Measurements from ENCODE around the gene SYNDIG1.

DNA sequence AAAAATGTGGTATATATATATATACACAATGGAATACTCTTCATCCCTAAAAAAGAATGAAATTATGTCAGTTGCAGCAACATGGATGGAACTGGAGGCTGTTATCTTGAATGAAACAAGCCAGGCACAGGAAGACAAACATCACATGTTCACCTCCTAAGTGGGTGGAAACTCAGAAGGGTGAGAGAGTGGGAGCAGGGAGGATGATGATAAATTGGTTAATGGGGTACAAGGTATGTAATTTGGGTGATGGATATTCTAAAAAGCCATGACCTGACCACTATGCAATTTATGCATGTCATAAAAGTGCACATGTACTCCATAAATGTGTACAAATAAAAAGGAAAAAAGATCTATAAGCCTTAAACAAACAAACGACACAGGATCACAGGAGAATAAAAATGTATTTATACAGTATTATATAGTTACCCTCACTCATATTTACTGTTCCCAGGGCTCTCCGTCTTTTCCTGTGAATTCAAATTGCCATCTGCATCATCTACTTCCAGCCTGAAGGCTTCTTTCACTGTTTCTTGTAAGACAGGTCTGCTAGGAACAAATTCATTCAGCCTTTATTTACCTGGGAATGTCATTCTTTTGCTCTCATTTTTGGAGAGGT, 89.8 kb downstream of the SYNDIG1 start:
- TF ChIP-seq POLR2AphosphoS5 (IDR thresholded peaks at IDR 0.05; ENCODE audit: borderline replicate concordance, low read depth, low read length) (no peak), EZH2 (IDR thresholded peaks at IDR 0.05) (no peak), FOXP2 (optimal IDR thresholded peaks at IDR 0.05; ENCODE audit: control extremely low read depth, extremely low read length, insufficient read depth) (no peak)
